Left ventricle myocardium inferior (tissue), 1 donor: Measurements from ENCODE around the gene CRNKL1. TPM values are rescaled to one million over a fixed set of nuclear protein-coding genes. Genes with fewer than 3 reads are reported as not detected.

ENCODE experiments used
- DNase-seq: peaks from one replicate; pipeline ENCODE4 v3.0.0-alpha.2; 2020
- H3K27ac ChIP-seq: fragments of 200-600 bp; replicated peaks from 2 replicates; pipeline ENCODE4 v1.8.0; 2021
- H3K27me3 ChIP-seq: fragments of 200-600 bp; 2 replicates; pipeline ENCODE4 v1.8.0; 2021; ENCODE audit warnings: low read depth
- H3K36me3 ChIP-seq: fragments of 200-600 bp; 2 replicates; pipeline ENCODE4 v1.8.0; 2021
- H3K4me1 ChIP-seq: fragments of 200-600 bp; 2 replicates; pipeline ENCODE4 v1.8.0; 2021
- H3K4me3 ChIP-seq: fragments of 200-600 bp; 2 replicates; pipeline ENCODE4 v1.8.0; 2021; ENCODE audit warnings: mild to moderate bottlenecking, moderate library complexity
- H3K9me3 ChIP-seq: fragments of 200-600 bp; replicated peaks from 2 replicates; pipeline ENCODE4 v1.8.0; 2021
- intact Hi-C: fragments of 100-400 bp; cut with micrococcal nuclease; formaldehyde crosslinking; loops from one replicate; pipeline ENCODE4 v1.11.0; 2022
- total RNA-seq: library from RNA; stranded (reverse); fragmentation: NEBNext Ultra II Directional; extraction: Animal tissue kit (Norgen Biotek cat#: 25700); gene quantifications from one replicate; pipeline ENCODE4 v1.2.1, GENCODE V29; 2021
- TF ChIP-seq, protein P1 (sequence below): fragments of 200-600 bp; IDR thresholded peaks from 2 replicates; pipeline ENCODE4 v1.8.0; 2021; ENCODE audit warnings: antibody characterized with exemption, mild to moderate bottlenecking, borderline replicate concordance
- donor health status: DM: no; HTN: yes; CAD: no; lungs with severe emphysema.

The CRNKL1 gene
- total RNA-seq, 1 donor from 2014 or later: 18.0 TPM

DNA sequence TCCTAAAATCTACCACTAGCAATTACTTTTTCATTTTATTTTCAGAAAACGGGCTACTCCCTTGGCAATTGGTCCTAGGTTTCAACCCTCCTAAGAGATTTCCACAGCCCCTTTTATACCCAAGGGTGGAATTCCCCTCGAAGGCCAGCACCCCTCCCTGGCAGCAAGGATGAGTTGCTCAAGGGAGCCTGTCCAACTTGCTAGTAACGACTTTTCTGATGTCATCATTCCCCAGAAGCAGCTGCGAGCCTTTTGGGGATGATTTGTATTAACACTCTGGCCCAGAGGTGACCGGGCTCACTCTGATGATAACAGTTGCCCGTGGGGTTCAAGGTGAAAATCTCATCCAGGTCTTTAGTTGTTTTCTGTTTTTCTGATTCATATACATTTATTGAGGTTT, 65.8 kb downstream of the CRNKL1 start:
- no peak for DNase-seq
- Histone ChIP-seq H3K4me1 (peaks cover 100% of the 10 kb centered on the region), H3K9me3 (no peaks in the 10 kb centered on the region), H3K27ac (peak overlapping the region; percentile 53), H3K4me3 (no peak overlapping the region), H3K27me3 (no peaks in the 10 kb centered on the region), H3K36me3 (peaks cover 31% of the 10 kb centered on the region)
- intact Hi-C loops: no loop called here
- TF ChIP-seq, protein P1, sequence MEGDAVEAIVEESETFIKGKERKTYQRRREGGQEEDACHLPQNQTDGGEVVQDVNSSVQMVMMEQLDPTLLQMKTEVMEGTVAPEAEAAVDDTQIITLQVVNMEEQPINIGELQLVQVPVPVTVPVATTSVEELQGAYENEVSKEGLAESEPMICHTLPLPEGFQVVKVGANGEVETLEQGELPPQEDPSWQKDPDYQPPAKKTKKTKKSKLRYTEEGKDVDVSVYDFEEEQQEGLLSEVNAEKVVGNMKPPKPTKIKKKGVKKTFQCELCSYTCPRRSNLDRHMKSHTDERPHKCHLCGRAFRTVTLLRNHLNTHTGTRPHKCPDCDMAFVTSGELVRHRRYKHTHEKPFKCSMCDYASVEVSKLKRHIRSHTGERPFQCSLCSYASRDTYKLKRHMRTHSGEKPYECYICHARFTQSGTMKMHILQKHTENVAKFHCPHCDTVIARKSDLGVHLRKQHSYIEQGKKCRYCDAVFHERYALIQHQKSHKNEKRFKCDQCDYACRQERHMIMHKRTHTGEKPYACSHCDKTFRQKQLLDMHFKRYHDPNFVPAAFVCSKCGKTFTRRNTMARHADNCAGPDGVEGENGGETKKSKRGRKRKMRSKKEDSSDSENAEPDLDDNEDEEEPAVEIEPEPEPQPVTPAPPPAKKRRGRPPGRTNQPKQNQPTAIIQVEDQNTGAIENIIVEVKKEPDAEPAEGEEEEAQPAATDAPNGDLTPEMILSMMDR: no peak

Other genes with a start within 250 kb of the CRNKL1 start
- 67.5 TPM for gene NAA20, start 35.1 kb downstream of the CRNKL1 start, total RNA-seq
- gene CFAP61, start 66 bp upstream of the CRNKL1 start, total RNA-seq: 54.8 TPM